ENCODE results near the gene KCNJ10.

Gene KCNJ10

DNA sequence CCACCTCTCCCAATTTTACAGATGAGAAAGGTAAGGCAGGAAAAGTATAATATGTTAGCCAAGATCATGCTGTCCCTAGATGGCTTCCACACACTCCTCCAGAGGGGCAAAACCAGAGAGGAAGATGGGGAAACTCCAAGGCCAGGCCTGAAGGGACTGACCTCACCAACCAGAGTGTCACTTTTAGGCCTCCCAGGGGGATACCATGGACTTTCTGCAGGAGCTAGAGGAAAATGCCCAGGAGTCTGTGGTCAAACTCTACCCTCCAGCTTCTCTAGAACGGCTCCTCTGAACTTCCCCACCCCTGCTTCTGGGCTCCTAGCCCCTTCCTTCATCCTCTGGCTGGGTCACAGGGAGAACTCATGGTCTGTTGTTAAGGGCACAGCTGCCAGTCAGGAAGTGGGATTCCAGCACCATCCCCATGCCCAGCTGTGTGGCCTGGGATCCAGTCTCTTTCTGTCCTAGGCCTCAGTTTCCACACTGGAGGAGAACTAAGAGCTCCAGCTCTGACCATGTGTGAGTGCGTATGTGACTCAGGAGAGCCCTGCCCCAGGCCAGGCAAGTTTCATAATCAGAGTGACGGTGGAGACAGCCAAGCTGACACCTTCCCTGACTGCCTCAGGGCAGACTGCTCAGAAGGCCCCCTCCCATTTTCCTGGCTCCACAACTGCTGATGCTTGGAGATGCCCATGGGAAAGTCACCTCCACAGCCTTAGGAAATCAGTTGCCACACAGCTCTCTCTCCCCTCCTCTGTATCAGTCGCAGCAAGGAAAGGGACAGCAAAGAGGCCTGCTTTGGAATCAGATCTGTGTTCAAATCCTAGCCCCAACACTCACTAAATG, 26.5 kb upstream of the KCNJ10 start:
- peaks cover 3% of the 10 kb centered on the region; the same call in 1 of the 2 replicates for H3K36me3 ChIP-seq (ENCODE audit: insufficient read depth, low read length)
- peaks cover 24% of the 10 kb centered on the region for H3K4me1 ChIP-seq (ENCODE audit: insufficient read depth, low read length, poor library complexity, severe bottlenecking)
- H2AFZ ChIP-seq (ENCODE audit: low read length): no peak overlapping the region
- H3K4me3 ChIP-seq (ENCODE audit: low read length, poor library complexity, severe bottlenecking): peak overlapping the region; percentile 83
- no peak for TF ChIP-seq EZH2phosphoT487 (IDR thresholded peaks at IDR 0.05; ENCODE audit: borderline replicate concordance)
- TF ChIP-seq, protein P1, sequence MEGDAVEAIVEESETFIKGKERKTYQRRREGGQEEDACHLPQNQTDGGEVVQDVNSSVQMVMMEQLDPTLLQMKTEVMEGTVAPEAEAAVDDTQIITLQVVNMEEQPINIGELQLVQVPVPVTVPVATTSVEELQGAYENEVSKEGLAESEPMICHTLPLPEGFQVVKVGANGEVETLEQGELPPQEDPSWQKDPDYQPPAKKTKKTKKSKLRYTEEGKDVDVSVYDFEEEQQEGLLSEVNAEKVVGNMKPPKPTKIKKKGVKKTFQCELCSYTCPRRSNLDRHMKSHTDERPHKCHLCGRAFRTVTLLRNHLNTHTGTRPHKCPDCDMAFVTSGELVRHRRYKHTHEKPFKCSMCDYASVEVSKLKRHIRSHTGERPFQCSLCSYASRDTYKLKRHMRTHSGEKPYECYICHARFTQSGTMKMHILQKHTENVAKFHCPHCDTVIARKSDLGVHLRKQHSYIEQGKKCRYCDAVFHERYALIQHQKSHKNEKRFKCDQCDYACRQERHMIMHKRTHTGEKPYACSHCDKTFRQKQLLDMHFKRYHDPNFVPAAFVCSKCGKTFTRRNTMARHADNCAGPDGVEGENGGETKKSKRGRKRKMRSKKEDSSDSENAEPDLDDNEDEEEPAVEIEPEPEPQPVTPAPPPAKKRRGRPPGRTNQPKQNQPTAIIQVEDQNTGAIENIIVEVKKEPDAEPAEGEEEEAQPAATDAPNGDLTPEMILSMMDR (conservative IDR thresholded peaks at IDR 0.05; ENCODE audit: low read length): no peak
- no peaks in the 10 kb centered on the region for H4K20me1 ChIP-seq (ENCODE audit: insufficient read depth, low read length, poor library complexity, severe bottlenecking)
- H3K9me2 ChIP-seq (replicated peaks; ENCODE audit: low read depth, low read length): no peaks in the 10 kb centered on the region
- H3K79me2 ChIP-seq (ENCODE audit: insufficient read depth, low read length): peaks cover 18% of the 10 kb centered on the region; the same call in 1 of the 2 replicates
- no peaks in the 10 kb centered on the region for H3F3A ChIP-seq (ENCODE audit: low read depth)
- H3K4me2 ChIP-seq (ENCODE audit: low read depth, low read length, poor library complexity, severe bottlenecking): peak overlapping the region; percentile 93
- peak overlapping the region; percentile 84 for H3K9ac ChIP-seq (ENCODE audit: low read depth, low read length, poor library complexity, severe bottlenecking)
- H3K9me3 ChIP-seq (ENCODE audit: insufficient read depth, low read depth, low read length): no peaks in the 10 kb centered on the region
- no peaks in the 10 kb centered on the region for H3K27me3 ChIP-seq (ENCODE audit: insufficient read depth, low read length, poor library complexity, severe bottlenecking)

DNA sequence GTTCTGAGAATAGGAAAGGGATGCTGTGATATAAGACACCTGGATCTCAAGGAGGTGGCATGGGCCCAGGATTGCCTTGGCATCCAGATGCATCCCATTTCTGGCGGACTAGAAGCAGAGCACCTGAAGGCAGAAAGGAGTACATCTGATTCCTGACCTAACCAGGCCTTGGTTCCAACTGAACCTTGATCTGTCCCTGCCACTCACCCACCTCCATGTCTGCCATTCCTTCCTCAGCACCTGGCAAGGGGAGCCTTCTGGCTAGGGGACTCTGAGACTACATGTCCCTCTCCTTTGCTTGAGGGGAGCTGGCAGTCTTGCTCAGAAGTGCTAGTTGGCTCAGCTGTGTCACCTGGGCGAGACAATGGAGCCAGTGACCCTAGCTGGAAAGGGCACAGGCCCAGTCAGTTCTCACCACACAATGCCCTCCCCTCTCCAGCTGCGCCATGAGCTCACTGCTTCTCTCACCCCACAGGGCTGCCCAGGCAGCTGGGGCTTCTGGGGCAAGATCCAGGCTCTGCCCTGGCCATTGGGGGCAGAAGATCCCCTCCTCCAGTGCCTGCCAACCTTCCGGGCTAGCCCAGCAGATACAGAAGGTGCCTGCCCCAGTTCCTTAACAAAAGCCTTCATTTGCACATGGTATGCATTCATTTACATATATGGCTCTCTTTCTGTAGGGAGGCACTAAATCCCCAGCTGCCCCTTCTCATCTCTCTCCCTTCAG, 25.6 kb upstream of the KCNJ10 start:
- TF ChIP-seq EZH2phosphoT487 (IDR thresholded peaks at IDR 0.05; ENCODE audit: borderline replicate concordance): no peak
- TF ChIP-seq, protein P1 (conservative IDR thresholded peaks at IDR 0.05; ENCODE audit: low read length): no peak
- Histone ChIP-seq H3K9me3 (ENCODE audit: insufficient read depth, low read depth, low read length) (no peaks in the 10 kb centered on the region), H3K4me3 (ENCODE audit: low read length, poor library complexity, severe bottlenecking) (no peak overlapping the region), H3K79me2 (ENCODE audit: insufficient read depth, low read length) (peaks cover 18% of the 10 kb centered on the region; the same call in 1 of the 2 replicates), H3K27me3 (ENCODE audit: insufficient read depth, low read length, poor library complexity, severe bottlenecking) (no peaks in the 10 kb centered on the region), H3K4me2 (ENCODE audit: low read depth, low read length, poor library complexity, severe bottlenecking) (peak overlapping the region; percentile 93), H3K4me1 (ENCODE audit: insufficient read depth, low read length, poor library complexity, severe bottlenecking) (peaks cover 20% of the 10 kb centered on the region), H3K9ac (ENCODE audit: low read depth, low read length, poor library complexity, severe bottlenecking) (peak overlapping the region; percentile 84), H3K36me3 (ENCODE audit: insufficient read depth, low read length) (peaks cover 3% of the 10 kb centered on the region; the same call in 1 of the 2 replicates), H4K20me1 (ENCODE audit: insufficient read depth, low read length, poor library complexity, severe bottlenecking) (no peaks in the 10 kb centered on the region), H2AFZ (ENCODE audit: low read length) (no peak overlapping the region), H3K9me2 (replicated peaks; ENCODE audit: low read depth, low read length) (no peaks in the 10 kb centered on the region), H3F3A (ENCODE audit: low read depth) (no peaks in the 10 kb centered on the region)

DNA sequence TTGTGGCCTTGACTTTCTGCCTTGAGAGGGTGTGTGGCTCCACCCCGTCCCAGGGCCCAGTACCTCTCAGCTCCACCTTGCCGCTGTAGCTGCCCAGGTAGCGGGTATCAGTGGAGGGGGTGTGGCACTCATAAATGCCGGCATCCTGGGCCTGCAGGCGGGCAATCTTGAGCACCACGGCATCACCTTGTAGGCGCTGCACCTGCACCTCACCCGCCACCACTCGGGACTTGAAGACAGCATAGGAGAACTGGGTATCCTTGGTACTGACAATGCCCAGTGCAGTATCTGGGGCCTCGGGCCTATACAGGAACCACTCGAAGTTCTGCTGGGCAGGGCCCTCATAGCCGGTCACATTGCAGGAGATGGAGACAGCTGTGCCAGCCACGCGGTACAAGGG, 24.8 kb upstream of the KCNJ10 start:
- Histone ChIP-seq H3K4me3 (ENCODE audit: low read length, poor library complexity, severe bottlenecking) (no peak overlapping the region), H3K9me3 (ENCODE audit: insufficient read depth, low read depth, low read length) (no peaks in the 10 kb centered on the region), H2AFZ (ENCODE audit: low read length) (no peak overlapping the region), H3K36me3 (ENCODE audit: insufficient read depth, low read length) (peaks cover 3% of the 10 kb centered on the region; the same call in 1 of the 2 replicates), H4K20me1 (ENCODE audit: insufficient read depth, low read length, poor library complexity, severe bottlenecking) (no peaks in the 10 kb centered on the region), H3F3A (ENCODE audit: low read depth) (no peaks in the 10 kb centered on the region), H3K79me2 (ENCODE audit: insufficient read depth, low read length) (peaks cover 18% of the 10 kb centered on the region; the same call in 1 of the 2 replicates), H3K27me3 (ENCODE audit: insufficient read depth, low read length, poor library complexity, severe bottlenecking) (no peaks in the 10 kb centered on the region), H3K9me2 (replicated peaks; ENCODE audit: low read depth, low read length) (no peaks in the 10 kb centered on the region), H3K9ac (ENCODE audit: low read depth, low read length, poor library complexity, severe bottlenecking) (no peak overlapping the region), H3K4me2 (ENCODE audit: low read depth, low read length, poor library complexity, severe bottlenecking) (no peak overlapping the region), H3K4me1 (ENCODE audit: insufficient read depth, low read length, poor library complexity, severe bottlenecking) (peaks cover 20% of the 10 kb centered on the region)
- no peak for TF ChIP-seq EZH2phosphoT487 (IDR thresholded peaks at IDR 0.05; ENCODE audit: borderline replicate concordance)
- TF ChIP-seq, protein P1 (conservative IDR thresholded peaks at IDR 0.05; ENCODE audit: low read length): no peak
